ENCODE measurements around the gene ELP6. TPM values are rescaled to one million over a fixed set of nuclear protein-coding genes. Genes with fewer than 3 reads are reported as not detected.

ELP6 gene
- polyA plus RNA-seq, 1 of the 3 experiments (the other 2 are of a cell fraction): 79.8 TPM

GRCh38 chr3:47491777-47492176 is 21.7 kb downstream of the ELP6 start:
- ChIA-PET CTCF (interaction anchor here (0.9 kb wide), 1 partner anchor 71 kb away, joined by 3 read pairs; no protein-coding TSS in a partner anchor), POLR2A (no interaction called here)
- TF ChIP-seq MEF2A (IDR thresholded peaks at IDR 0.05; ENCODE audit: borderline replicate concordance, low read depth) (no peak), TEAD4 (IDR thresholded peaks at IDR 0.05; ENCODE audit: borderline replicate concordance, insufficient read depth) (no peak), USF1 (IDR thresholded peaks at IDR 0.05; ENCODE audit: borderline replicate concordance, low read depth) (no peak), MXI1 (IDR thresholded peaks at IDR 0.05; ENCODE audit: low read depth, low read length) (no peak), JUND (IDR thresholded peaks at IDR 0.05) (no peak), NFIC (IDR thresholded peaks at IDR 0.05; ENCODE audit: borderline replicate concordance) (no peak), USF2 (IDR thresholded peaks at IDR 0.05; ENCODE audit: borderline replicate concordance, low read depth, low read length) (no peak), RFX5 (IDR thresholded peaks at IDR 0.05; ENCODE audit: low read length) (no peak), SMC3 (IDR thresholded peaks at IDR 0.05; ENCODE audit: low read depth, low read length) (no peak), PBX3 (IDR thresholded peaks at IDR 0.05) (no peak), NRF1 (IDR thresholded peaks at IDR 0.05; ENCODE audit: low read depth, low read length) (no peak), GATA2 (CRISPR knock-in tag; IDR thresholded peaks at IDR 0.05) (no peak), IRF3 (IDR thresholded peaks at IDR 0.05; ENCODE audit: low read depth, low read length) (no peak), RCOR1 (IDR thresholded peaks at IDR 0.05; ENCODE audit: low read length) (no peak), SIN3A (IDR thresholded peaks at IDR 0.05; ENCODE audit: borderline replicate concordance, low read depth, low read length) (no peak), ELF1 (IDR thresholded peaks at IDR 0.05) (no peak), TCF12 (IDR thresholded peaks at IDR 0.05) (no peak)
- Histone ChIP-seq H3K9ac (no peak overlapping the region), H3K4me3 (ENCODE audit: low read depth in 2 of 2, low read length in 1 of 2) (no peak overlapping the region), H3K9me2 (no peaks in the 10 kb centered on the region), H4K20me1 (ENCODE audit: insufficient read depth) (no peaks in the 10 kb centered on the region), H3K36me3 (replicated peaks in 1 of 2; ENCODE audit: control insufficient read depth in 1 of 2, insufficient read depth in 2 of 2, low read length in 1 of 2) (peaks cover 3 to 13% of the 10 kb centered on the region in 2 experiments), H3K4me2 (no peak overlapping the region), H3F3A (replicated peaks; ENCODE audit: insufficient read depth) (peaks cover 4% of the 10 kb centered on the region), H3K4me1 (ENCODE audit: control insufficient read depth in 1 of 2, insufficient read depth in 2 of 2, low read depth in 1 of 2, low read length in 1 of 2) (no peaks in the 10 kb centered on the region), H2AFZ (ENCODE audit: low read depth) (no peak overlapping the region), H3K79me2 (ENCODE audit: insufficient read depth) (no peaks in the 10 kb centered on the region), H3K27me3 (ENCODE audit: insufficient read depth) (no peaks in the 10 kb centered on the region), H3K9me3 (no peaks in the 10 kb centered on the region), H3K27ac (ENCODE audit: low read depth in 2 of 2, low read length in 1 of 2) (no peak overlapping the region)
- DNase-seq: no peak
- 97% methylated on average over 12 of the region's 12 CpGs for WGBS (ENCODE audit: low lambda C conversion rate)
